GM20431 (cell line): ENCODE results near the gene RIMS4.

ENCODE experiments used
- in situ Hi-C: fragments of 300-500 bp; cut with MseI, MboI; formaldehyde crosslinking; loops from one replicate; pipeline ENCODE4 v1.15.0; 2020; ENCODE audit warnings: low sequenced_read_pairs; ENCODE audit not compliant: unreplicated experiment

The RIMS4 gene

DNA sequence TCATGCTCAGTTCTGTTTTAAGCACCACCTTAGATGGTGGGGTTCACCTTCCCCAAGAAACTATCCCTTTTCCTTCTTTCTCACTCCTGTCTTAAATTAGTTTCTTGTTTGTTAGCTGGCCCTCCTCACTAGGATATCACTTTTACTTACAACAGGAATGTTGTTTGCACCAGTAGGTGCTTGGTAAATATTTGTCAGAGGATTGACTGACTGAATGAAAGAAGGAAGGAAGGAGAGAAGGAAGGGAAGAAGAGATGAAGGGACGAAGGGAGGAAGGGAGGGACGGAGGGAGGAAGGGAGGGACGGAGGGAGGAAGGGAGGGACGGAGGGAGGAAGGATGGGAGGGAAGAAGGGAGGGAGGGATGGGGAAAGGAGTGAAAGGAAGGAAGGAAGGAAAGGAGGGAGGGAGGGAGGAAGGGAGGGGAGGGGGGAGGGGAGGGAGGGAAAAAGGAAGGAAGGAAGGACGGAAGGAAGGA is 65.2 kb downstream of the RIMS4 start:
- in situ Hi-C loops = no loop called here

DNA sequence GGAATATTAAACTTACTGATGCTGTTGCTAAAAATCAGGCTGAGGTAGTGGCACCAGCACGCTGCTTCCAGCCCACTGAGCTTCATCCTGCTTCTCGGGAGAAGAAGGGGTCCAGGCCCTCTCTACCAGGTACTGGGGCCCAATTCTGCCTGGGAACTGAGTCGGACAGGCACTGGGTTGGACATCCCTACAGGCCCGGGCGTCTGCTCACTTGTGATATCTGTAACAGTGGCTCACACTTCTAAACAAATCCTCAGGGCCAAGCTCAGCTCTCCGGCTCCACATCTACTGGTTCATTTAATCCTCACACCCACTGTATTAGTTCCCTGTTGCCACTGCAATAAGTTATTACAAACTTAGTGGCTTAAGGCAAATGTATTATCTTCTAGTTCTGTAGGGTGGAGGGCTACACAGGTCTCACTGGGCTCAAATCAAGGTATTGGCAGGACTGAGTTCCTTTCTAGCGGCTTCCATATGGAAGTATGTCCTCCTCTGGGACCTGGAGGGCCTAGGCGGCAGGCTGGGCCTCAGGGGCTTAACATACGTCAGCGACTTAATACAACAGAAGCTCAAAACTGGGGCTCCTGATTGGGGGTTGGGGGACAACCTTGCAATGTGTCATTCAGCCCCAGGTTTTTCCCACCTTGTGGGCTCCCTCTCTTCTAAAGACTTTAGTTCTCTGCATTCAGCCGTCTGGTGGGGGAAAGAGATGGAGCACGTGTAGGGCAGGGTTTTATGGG is 66.3 kb downstream of the RIMS4 start:
- in situ Hi-C loops = no loop called here

DNA sequence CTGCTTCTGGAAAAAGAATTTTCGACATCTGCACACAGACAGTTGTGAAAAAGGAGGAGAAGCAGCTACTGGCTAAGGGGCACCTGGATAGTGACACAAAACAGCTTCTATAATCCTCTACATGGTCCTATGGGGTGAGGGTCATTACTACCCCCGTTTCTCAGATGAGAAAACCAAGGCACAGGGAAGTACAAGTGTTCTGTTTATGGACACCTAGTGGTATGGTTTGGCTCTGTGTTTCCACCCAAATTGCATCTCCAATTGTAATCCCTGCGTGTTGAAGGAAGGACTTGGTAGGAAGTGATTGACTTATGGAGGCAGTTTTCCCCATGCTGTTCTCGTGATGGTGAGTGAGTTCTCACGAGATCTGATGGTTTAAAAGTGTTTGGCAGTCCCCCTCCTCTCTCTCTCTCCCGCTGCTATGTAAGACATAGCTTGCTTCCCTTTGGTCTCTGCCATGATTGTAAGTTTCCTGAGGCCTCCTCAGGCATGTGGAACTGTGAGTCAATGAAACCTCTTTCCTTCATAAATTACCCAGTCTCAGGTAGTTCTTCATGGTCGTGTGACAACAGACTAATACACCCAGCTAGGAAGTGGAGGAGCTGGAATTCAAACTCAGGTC is 67.2 kb downstream of the RIMS4 start:
- in situ Hi-C loops = no loop called here

DNA sequence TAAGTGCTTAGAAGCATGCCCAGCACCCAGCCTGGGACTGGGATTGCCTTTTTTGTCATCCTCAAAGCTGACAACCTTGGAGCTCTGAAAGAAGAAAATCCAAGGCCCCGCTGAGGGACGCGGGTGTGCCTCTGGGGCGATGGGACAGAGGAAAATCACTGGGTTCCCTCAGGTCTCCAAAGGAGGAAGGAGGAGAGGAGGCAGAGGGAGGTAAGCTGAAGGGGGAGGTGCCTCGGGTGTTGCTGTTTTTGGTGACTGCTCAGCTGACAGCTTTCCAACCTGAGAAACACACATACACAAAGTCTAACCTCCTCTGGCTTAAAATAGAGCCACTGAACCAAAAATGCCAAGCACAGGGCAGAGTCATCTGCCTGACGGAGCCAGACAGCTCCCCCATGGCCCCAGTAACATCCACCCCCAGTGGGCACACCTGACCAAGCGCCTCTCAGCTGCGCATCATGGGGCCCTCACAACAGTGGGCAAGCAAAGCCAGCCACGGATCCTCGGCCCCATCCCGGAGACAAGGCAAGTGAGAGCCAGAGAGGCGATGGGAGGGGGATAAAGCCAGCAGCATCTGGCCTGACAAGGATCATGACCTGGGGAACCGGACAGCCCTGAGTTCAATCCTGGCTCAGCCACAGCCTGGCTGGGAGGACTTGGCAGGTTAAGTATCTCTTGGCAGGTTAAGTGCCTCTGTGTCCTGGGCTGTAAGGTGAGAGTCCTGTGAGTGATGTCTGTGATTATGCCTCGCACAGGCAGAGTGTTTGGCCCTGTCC is 67.9 kb downstream of the RIMS4 start:
- in situ Hi-C loops = no loop called here

DNA sequence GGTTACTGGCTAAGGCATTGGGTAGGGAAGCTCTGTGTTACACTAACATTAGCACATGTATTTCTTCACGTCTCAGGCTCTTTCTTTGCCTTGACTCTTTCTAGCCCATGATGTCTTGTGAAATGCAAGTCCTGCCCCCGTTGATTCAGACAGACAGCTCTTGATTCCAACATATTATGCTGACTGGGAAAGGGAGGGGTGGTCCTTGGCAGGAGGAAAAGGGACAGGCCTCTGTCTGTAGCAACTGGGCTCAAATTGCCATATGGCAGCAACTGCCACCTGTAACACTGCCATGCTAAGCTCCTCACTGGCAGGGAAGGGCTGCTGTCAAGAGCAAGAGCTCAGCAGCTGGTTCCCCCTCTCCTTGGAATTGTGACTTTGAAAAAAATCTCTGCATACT is 70.4 kb downstream of the RIMS4 start:
- in situ Hi-C loops = no loop called here

DNA sequence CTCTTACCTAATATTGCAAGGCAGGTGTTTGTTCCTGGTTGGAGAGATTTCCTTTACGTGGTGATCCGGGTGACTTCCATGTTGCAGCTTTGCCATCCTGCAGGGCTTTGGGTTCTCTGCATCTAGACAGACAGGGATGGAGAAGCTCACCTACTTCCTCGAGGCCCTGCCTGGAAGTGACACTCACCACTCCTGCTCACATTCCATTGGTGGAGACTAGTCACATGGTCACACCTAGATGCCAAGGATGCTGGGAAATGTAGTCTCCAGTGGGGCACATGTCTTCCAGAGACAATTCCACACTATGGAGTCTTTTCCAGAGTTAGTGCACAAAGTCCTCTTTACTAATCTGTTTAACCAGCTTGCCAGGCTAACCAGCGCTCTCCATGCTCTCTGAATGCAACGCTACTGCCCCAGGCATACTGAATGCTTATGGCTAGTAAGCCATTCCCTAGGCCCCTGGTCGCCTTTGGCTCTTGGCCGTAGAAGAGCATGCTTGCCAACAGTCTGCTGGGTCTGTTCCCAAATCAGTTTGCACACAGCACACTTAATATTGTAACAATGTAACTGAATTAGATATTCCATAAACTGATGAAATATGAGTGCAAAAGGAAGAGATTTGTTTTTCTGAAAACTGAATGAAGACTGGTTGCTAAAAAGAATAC is 71.4 kb downstream of the RIMS4 start:
- in situ Hi-C loops = no loop called here

DNA sequence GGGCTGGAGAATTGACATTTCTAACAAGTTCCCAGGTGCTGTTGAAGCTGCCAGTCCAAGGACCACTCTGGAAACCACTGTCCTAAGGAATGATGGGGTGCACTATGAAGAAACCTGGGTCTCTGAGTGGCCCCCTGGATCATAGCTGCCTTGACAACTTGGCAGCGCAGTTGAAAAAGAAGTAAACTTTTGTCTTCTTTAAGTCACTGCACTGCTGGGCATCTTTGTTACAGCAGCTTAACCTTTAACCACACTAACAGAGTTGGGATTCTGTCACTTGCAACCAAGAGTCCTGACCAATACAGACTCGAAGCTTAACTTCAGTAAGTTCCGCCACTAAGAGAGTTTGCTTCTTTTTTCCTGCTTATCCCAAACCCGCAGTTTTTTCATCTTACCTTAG is 73.2 kb downstream of the RIMS4 start:
- in situ Hi-C loops = no loop called here

DNA sequence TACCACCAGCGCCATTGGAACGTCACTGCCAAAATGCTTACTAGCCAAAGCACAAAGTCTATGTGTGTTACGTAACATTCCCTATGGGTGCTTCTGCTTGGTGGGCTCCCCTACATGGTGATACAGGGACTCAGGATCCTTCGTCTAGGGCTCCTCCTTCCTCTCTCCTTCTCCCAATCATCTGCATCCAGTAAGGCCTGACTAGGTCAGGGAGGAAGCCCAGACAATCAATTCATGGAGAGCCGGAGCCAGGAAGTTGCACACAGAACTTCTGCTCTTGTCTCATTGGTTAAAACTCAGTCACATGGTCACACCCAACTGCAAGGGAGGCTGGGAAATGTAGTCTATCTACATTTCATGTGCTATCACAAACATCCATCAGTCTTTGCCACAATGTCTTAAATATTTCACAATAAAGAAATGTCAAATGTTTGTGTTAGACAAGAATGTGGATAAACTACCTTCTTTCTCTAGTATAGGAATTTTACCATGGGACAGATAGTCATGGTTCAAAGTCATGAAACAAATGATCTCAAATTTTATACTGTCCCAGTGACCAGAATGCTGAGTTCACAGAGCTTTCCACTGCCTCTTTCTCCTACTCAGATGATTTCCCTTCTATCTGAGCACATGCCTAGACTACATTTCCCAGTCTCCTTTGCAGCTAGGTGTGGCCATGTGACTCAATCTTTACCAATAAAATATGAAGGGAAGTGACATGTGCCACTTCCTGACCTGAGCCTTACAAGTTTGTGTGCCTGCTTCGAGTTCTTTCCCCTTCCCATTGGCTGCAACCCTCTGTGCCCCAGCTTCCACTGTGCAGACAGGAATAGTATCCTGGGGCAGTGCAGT is 74.0 kb downstream of the RIMS4 start:
- in situ Hi-C loops = no loop called here

DNA sequence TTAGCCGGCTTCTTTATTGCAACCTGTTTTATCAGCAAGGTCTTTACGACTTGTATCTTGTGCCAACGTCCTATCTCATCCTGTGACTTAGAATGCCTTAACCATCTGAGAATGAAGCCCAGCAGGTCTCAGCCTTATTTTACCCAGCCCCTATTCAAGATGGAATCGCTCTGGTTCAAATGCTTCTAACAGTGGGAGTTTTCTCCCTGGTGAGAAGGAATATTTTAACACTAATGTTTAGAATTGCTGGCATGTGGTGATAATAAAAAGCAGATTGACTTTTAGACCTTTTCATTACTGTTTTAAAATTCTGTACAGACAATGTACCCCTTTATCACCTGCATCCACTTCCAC is 74.6 kb downstream of the RIMS4 start:
- in situ Hi-C loops = no loop called here

DNA sequence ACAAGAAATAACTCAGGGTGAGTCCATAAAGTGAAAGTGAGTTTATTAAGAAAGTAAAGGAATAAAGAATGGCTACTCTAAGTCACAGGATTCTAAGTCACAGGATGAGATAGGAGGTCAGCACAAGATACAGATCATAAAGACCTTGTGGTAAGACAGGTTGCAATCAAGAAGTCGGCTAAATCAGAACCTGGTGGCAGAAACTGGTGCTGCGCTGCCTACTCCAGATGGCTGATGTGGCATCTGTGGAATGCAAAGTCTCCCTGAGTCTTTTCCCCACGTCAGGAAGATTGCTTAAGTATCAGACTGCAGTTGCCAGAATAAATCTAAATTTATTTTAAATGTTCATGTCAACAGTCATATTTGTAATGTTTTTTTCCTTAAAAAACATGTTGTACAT is 75.4 kb downstream of the RIMS4 start:
- in situ Hi-C loops = no loop called here

DNA sequence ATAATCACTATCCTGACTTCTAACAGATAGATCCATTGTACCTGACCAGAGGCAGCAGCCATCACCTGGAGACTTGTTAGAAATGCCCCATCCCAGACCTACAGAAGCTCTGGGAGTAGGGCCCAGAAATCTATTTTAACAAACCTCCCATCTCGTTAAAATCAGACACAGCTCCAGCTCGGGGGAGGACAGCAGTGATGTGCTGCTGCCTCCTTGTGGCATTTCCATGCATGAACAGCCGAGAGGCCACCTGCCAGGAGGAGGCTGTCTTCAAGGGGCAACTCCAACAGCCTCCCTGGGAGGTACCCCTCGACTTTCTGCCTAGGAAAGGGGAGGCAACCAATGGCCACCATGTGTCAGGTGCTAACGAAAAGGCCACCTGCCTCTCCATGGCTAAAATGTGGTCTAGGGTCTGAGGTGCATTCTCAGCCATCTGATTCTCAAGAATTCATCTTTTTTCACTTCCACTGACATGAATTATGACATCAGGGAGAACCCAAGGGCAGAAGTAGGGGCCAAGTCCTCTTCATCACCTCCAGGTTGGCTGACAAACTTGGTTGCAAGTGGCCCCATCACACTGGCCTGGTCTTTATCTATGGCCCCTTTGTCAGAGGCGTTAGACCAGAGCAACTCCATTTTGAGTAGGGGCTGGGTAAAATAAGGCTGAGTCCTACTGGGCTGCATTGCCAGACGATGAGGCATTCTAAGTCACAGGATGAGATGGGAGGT is 76.8 kb downstream of the RIMS4 start:
- in situ Hi-C loops = no loop called here

DNA sequence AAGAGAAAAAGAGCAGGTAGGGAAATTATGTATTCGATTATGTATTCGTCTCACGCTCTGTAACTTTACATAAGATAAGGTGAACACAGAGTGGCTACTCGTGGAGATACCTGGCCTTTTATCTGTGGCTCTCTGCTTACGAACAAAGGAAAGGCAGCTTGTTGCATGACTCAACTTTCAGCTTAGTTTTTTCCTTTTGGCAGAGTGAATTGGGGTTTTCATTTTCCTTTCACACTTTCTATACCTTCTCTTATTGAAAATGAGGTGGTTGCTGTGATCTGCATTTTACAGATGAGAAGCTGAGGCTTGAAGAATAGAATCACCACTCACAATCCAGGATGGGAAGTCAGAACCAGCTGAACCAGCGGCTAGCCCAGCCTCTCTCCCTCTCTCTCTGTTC is 78.0 kb downstream of the RIMS4 start:
- in situ Hi-C loops = no loop called here

DNA sequence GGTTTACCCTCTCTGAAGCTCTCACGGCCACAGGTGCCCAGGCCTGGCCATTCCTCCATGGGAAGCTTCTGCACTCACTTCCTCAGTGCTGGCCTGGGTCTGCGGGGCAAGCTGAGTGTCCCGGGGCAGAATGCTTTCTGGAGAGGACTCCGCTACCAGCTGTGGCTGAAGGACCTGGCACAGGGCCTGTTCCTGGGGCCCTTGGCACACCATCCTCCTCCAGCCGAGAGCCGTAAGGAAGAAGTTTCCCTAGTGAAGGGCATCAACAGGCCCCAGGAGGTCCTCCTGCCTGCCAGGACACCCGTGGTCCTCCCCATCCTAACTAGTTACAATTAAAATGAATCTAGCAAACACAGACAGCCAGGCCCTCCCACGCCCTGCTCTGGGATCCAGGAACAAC is 78.7 kb downstream of the RIMS4 start:
- in situ Hi-C loops = no loop called here

DNA sequence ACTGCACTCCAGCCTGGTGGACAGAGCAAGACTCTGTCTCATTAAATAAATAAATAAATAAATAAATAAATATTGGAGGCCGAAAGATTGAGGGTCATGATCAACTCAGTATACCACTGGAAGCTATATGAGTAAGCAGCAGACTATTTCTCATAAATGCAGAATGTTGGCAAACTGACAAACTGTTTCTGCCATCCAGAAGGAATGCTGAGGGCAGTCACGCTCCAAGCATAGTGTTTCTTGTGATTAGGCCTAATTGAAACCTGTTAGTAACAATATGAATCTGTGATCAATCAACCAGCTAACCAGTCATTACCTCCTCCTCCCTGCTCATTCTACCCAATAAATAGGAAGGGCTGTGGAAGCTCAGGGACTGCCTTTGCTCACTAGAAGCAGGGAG is 79.9 kb downstream of the RIMS4 start:
- in situ Hi-C loops = no loop called here

DNA sequence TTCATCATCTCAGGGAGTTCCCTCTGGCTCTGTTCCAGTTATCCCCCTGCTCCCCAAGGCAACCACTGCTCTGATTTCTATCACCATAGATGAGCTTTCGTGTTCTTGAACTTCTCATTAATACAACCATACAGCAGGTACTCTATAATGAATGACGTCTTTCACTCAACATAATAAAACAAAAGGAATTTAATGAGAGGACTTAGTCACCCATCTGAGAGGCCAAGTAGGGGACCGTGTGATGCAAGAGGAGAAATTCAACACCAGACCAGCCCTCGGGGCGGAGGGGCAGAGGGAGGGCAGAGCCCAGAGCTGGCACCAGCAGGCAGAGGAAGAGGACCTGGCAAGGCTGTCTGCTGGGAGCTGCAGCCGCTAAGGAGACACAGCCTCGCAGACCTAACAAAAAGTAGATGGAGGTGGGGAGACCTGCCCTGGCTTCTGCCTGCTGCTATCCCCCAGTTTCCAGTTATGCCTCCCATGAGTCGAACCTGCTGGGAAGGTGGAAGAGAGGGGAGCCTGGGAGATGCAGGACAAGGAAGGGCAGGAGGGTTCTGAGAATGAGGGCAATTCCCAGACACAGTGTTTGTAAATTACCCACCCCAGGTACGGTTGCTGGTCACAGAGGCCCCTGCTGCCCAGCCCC is 81.4 kb downstream of the RIMS4 start:
- in situ Hi-C loops = no loop called here

DNA sequence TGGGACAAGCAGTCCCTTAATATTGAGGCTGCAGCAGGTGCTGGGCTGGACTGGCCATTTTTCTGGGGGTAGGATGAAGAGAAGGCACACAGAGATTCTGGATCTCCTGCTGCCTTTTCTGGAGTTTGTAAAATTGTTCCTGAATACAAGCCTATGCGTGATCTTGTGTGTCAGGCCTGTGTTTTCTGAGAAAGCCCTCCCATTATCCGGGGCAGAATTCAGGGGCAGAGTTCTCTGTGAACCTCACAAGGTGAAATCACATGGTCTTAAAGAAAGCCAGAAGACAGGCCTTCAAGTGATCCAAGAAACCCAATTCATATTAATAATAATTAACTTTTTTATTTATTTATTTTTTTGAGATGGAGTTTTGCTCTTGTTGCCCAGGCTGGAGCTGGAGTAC is 82.7 kb downstream of the RIMS4 start:
- in situ Hi-C loops = no loop called here

DNA sequence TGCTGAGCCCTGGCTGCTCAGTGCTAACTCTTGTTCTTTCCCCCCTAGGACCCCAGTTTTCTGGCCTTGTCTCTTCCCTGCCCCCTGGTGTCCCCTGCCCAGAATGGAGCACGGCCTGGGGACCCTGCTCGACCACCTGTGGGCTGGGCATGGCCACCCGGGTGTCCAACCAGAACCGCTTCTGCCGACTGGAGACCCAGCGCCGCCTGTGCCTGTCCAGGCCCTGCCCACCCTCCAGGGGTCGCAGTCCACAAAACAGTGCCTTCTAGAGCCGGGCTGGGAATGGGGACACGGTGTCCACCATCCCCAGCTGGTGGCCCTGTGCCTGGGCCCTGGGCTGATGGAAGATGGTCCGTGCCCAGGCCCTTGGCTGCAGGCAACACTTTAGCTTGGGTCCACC is 83.3 kb downstream of the RIMS4 start:
- in situ Hi-C loops = no loop called here

DNA sequence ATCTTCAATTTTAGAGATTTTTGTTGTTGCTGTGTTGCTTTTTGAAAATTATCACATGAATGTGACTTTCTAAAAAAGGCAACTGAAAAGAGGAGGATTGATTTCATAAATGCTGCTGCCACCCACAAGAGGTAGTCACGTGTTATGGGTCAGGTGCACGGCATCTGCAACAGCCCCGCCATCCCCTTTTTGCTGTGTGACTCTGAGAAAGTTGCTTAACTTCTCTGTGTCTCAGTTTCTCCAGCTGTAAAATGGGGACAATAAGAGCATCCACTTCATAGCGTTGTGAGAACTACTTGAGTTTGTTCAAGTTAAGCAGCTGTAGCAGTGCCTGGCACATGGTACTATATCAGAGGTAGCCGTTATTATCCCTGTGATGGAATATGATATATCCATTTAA is 84.5 kb downstream of the RIMS4 start:
- in situ Hi-C loops = no loop called here
